SK-N-SH (cell line): ENCODE data around the gene PASK. TPM values are rescaled to one million over a fixed set of nuclear protein-coding genes. Genes with fewer than 3 reads are reported as not detected.

Experiments used
- CTCF ChIA-PET: fragments of 300-600, 350-600 bp; formaldehyde crosslinking; extraction: SDS; loops from one replicate; lab custom pipeline; 2021; lab: Yijun Ruan, JAX
- POLR2A ChIA-PET: fragments of 350-600 bp; sonication (Branson Sonifier 250); formaldehyde crosslinking; extraction: SDS; loops from one replicate; lab custom pipeline; 2020; ENCODE audit warnings: antibody characterized with exemption, inconsistent platforms; lab: Yijun Ruan, JAX
- DNase-seq: peaks from one replicate; pipeline ENCODE4 v3.0.0; 2012
- H2AFZ ChIP-seq: fragments of 200-600 bp; sonication (generic); 2 replicates; pipeline ENCODE4 v1.8.1; 2016; ENCODE audit warnings: antibody characterized with exemption, mild to moderate bottlenecking, low read depth
- H3F3A ChIP-seq: fragments of 200-600 bp; sonication (generic); replicated peaks from 2 replicates; pipeline ENCODE3; 2016; ENCODE audit warnings: antibody characterized with exemption, mild to moderate bottlenecking; ENCODE audit not compliant: insufficient read depth
- H3K27ac ChIP-seq, 2 experiments: fragments of 200-500 bp in 1 of 2; fragments of 200-600 bp in 1 of 2; sonication (Bioruptor generic) in 1 of 2; sonication (generic), shearing (Covaris generic) in 1 of 2; 2 replicates each; pipeline versions ENCODE4 v1.5.1 to v1.6.1; 2014 to 2016; ENCODE audit warnings: low read depth in 2 of 2, inconsistent platforms in 1 of 2, low read length in 1 of 2, mild to moderate bottlenecking in 1 of 2, mixed read lengths in 1 of 2
- H3K27me3 ChIP-seq: fragments of 200-600 bp; sonication (generic), shearing (Covaris generic); 2 replicates; pipeline ENCODE4 v1.6.1; 2016; ENCODE audit warnings: mixed run types; ENCODE audit not compliant: insufficient read depth
- H3K36me3 ChIP-seq, 2 experiments: fragments of 200-500 bp in 1 of 2; fragments of 200-600 bp in 1 of 2; sonication (Bioruptor generic) in 1 of 2; sonication (generic) in 1 of 2; replicated peaks in 1 of 2; 2 replicates each; pipeline versions ENCODE3 to v1.5.1; 2014 to 2016; ENCODE audit warnings: low read length in 1 of 2, mild to moderate bottlenecking in 1 of 2; ENCODE audit not compliant: insufficient read depth in 2 of 2, control insufficient read depth in 1 of 2
- H3K4me1 ChIP-seq, 2 experiments: fragments of 200-500 bp in 1 of 2; fragments of 200-600 bp in 1 of 2; sonication (Bioruptor generic) in 1 of 2; sonication (generic), shearing (Covaris generic) in 1 of 2; 2 replicates each; pipeline versions ENCODE4 v1.5.1 to v1.6.1; 2014 to 2016; ENCODE audit warnings: low read depth in 1 of 2, low read length in 1 of 2, mixed run types in 1 of 2; ENCODE audit not compliant: insufficient read depth in 2 of 2, control insufficient read depth in 1 of 2
- H3K4me2 ChIP-seq: fragments of 200-600 bp; sonication (generic), shearing (Covaris generic); 2 replicates; pipeline ENCODE4 v1.6.1; 2017; ENCODE audit warnings: mixed run types
- H3K4me3 ChIP-seq, 2 experiments: fragments of 200-500 bp in 1 of 2; fragments of 200-600 bp in 1 of 2; sonication (Bioruptor generic) in 1 of 2; sonication (generic), shearing (Covaris generic) in 1 of 2; 2 replicates each; pipeline versions ENCODE4 v1.5.1 to v1.8.1; 2014 to 2016; ENCODE audit warnings: low read depth in 2 of 2, inconsistent platforms in 1 of 2, low read length in 1 of 2, mild to moderate bottlenecking in 1 of 2, mixed read lengths in 1 of 2, moderate library complexity in 1 of 2
- H3K79me2 ChIP-seq: fragments of 200-600 bp; sonication (generic); 2 replicates; pipeline ENCODE4 v1.8.1; 2017; ENCODE audit warnings: mild to moderate bottlenecking; ENCODE audit not compliant: insufficient read depth
- H3K9ac ChIP-seq: fragments of 200-600 bp; sonication (generic); 2 replicates; pipeline ENCODE4 v1.6.1; 2017; ENCODE audit warnings: mixed run types
- H3K9me2 ChIP-seq: fragments of 200-600 bp; sonication (generic); 2 replicates; pipeline ENCODE4 v1.6.1; 2017; ENCODE audit warnings: mixed run types
- H3K9me3 ChIP-seq: fragments of 200-600 bp; sonication (generic); 2 replicates; pipeline ENCODE4 v1.6.1; 2017; ENCODE audit warnings: mixed run types, mild to moderate bottlenecking, moderate library complexity
- H4K20me1 ChIP-seq: fragments of 200-600 bp; sonication (generic); 2 replicates; pipeline ENCODE4 v1.6.1; 2017; ENCODE audit warnings: mild to moderate bottlenecking, mixed run types; ENCODE audit not compliant: insufficient read depth
- CTCF ChIP-seq: fragments of 200-600 bp; sonication (generic); IDR thresholded peaks from 2 replicates; pipeline ENCODE4 v1.6.1; 2017; ENCODE audit warnings: antibody characterized with exemption, mild to moderate bottlenecking, moderate library complexity
- EP300 ChIP-seq, 2 experiments: IDR thresholded peaks; 2 replicates each; pipeline versions ENCODE4 v1.4.0 to v1.6.1; 2012; ENCODE audit warnings: borderline replicate concordance in 1 of 2, low read depth in 1 of 2, low read length in 1 of 2
- EZH2phosphoT487 ChIP-seq: fragments of 200-600 bp; sonication (generic); IDR thresholded peaks from 2 replicates; pipeline ENCODE4 v1.6.1; 2017; ENCODE audit warnings: low read depth, mixed run types, mild to moderate bottlenecking, antibody characterized with exemption, moderate library complexity, borderline replicate concordance
- FOSL2 ChIP-seq: IDR thresholded peaks from 2 replicates; pipeline ENCODE4 v1.4.0; 2012; ENCODE audit warnings: low read depth, mild to moderate bottlenecking, moderate library complexity, borderline replicate concordance
- GATA2 ChIP-seq: sonication (generic); formaldehyde crosslinking; IDR thresholded peaks from 2 replicates; pipeline ENCODE4 v1.5.0; 2020; ENCODE audit warnings: mild to moderate bottlenecking, missing genetic modification reagents
- JUND ChIP-seq: IDR thresholded peaks from 2 replicates; pipeline ENCODE4 v1.4.0; 2012
- MEF2A ChIP-seq: IDR thresholded peaks from 2 replicates; pipeline ENCODE4 v1.4.0; 2012; ENCODE audit warnings: low read depth, borderline replicate concordance
- MXI1 ChIP-seq: IDR thresholded peaks from 2 replicates; pipeline ENCODE4 v1.6.1; 2012; ENCODE audit warnings: mild to moderate bottlenecking, low read depth, low read length, improper control_type of control experiment
- PBX3 ChIP-seq: IDR thresholded peaks from 2 replicates; pipeline ENCODE4; 2012
- POLR2AphosphoS5 ChIP-seq: IDR thresholded peaks from 2 replicates; pipeline ENCODE4 v1.6.1; 2012; ENCODE audit warnings: low read depth, low read length
- REST ChIP-seq: IDR thresholded peaks from 2 replicates; pipeline ENCODE4 v1.6.1; 2012; ENCODE audit warnings: mild to moderate bottlenecking, low read depth, low read length, moderate library complexity
- RXRA ChIP-seq: IDR thresholded peaks from 2 replicates; pipeline ENCODE4 v1.4.0; 2012; ENCODE audit warnings: low read depth, mild to moderate bottlenecking, borderline replicate concordance
- SIN3A ChIP-seq: IDR thresholded peaks from 2 replicates; pipeline ENCODE4 v1.6.1; 2012; ENCODE audit warnings: low read depth, mild to moderate bottlenecking, low read length, moderate library complexity, borderline replicate concordance
- SMC3 ChIP-seq: IDR thresholded peaks from 2 replicates; pipeline ENCODE4 v1.6.1; 2012; ENCODE audit warnings: low read depth, low read length, improper control_type of control experiment
- TAF1 ChIP-seq: IDR thresholded peaks from 2 replicates; pipeline ENCODE4 v1.6.1; 2012; ENCODE audit warnings: low read depth, mild to moderate bottlenecking, low read length, moderate library complexity, borderline replicate concordance
- TEAD4 ChIP-seq: IDR thresholded peaks from 2 replicates; pipeline ENCODE4 v1.4.0; 2012; ENCODE audit warnings: mild to moderate bottlenecking, borderline replicate concordance; ENCODE audit not compliant: insufficient read depth
- ZBTB33 ChIP-seq: IDR thresholded peaks from 2 replicates; pipeline ENCODE4 v1.4.0; 2012; ENCODE audit warnings: low read depth, borderline replicate concordance
- WGBS: methylation state at CpG from one replicate; pipeline ENCODE4 v1.1.6; 2017; ENCODE audit warnings: low lambda C conversion rate; 5-methylcytosine and 5-hydroxymethylcytosine counted together
- polyA plus RNA-seq, 3 experiments: library from polyadenylated mRNA; depleted of rRNA; stranded (reverse); fragments of >200 nt; gene quantifications; 2 replicates each; pipeline ENCODE4 v1.2.3, GENCODE V29; 2012

PASK gene
- polyA plus RNA-seq, 1 of the 3 experiments (the other 2 are of a cell fraction), result 6.3 TPM

DNA sequence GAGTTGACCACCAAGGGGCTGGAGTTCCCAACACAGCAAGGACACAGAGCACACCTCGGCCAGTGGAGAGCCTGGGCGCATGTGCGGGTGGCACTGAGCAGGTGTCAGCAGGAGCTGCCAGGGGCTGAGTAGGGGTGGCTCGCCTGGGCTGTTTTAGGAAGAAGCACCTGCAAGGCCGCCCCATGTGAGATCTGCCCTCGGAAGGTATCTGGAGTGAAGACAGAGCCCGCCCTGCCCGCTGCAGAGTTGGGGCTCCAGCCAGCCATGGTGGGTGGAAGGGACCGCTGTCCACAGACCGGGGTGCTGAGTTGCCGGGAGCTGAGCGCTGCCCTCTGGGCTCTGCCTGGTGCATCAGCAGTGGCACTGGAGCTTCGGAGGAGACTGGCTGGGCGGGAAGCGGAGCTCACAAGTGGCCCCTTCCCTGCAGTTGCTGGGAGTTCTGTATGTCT, 82.4 kb downstream of the PASK start:
- TF ChIP-seq PBX3 (no peak), REST (peak; percentile 93)
- H3K36me3 ChIP-seq, result no peaks in the 10 kb centered on the region
- H3F3A ChIP-seq, result no peaks in the 10 kb centered on the region
- H4K20me1 ChIP-seq, result no peaks in the 10 kb centered on the region
- H3K27ac ChIP-seq, result no peak overlapping the region
- no peaks in the 10 kb centered on the region for H3K79me2 ChIP-seq
- H3K27me3 ChIP-seq, result no peaks in the 10 kb centered on the region
- no peak overlapping the region for H3K9ac ChIP-seq
- no peaks in the 10 kb centered on the region for H3K9me2 ChIP-seq
- no peaks in the 10 kb centered on the region for H3K9me3 ChIP-seq
- H2AFZ ChIP-seq, result no peak overlapping the region
- ChIA-PET CTCF (interaction anchor here (0.9 to 2.8 kb wide), 4 partner anchors 11 to 216 kb away, joined by 3 to 9 read pairs (median 6); no protein-coding TSS in a partner anchor), POLR2A (no interaction called here)
- no peak overlapping the region for H3K4me3 ChIP-seq
- no peaks in the 10 kb centered on the region; a peak in 1 of 4 replicates for H3K4me1 ChIP-seq
- WGBS, result 92% methylated on average over 2 of the region's 15 CpGs
- H3K4me2 ChIP-seq, result no peak overlapping the region
- DNase-seq, result peak; percentile 32

DNA sequence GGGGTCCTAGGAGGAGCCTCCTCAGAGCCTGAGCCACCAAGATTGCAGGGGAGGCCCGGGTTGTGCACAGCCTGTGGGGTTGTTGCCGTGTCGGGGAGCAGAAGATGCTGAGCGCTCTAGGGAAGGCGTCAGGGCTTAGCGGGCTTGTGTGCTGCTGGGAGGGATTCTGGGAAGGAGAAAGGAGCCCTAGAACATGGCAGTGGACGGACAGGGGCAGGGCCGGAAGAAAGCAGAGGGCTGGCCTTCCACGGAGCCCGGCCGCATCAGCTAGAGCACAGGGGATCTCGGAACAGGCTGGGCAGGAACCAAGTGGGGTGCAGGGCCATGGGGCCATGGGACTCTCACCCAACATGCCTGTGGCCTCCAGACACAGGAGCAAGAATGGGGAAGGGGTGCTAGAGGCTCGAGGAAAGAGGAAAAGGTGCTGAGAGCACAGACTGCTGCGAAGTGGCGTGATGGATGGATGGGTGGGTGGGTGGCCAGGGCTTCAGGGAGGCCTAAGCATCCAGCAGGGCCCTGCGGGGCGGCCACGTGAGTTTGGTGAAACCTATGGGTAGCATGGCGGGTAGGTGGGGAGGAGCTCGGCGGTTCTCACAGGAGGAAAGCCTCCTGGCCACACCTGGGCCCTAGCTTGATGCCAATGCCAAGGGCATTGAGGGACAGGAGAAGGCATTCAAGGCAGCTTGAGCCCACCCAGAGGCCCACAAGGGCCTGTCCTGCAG, 82.9 kb downstream of the PASK start:
- no peak overlapping the region for H3K9ac ChIP-seq
- no peak overlapping the region for H2AFZ ChIP-seq
- H3K4me3 ChIP-seq, result no peak overlapping the region
- no peak for DNase-seq
- H3K4me2 ChIP-seq, result no peak overlapping the region
- no peak overlapping the region for H3K27ac ChIP-seq
- H3K79me2 ChIP-seq, result no peaks in the 10 kb centered on the region
- no peaks in the 10 kb centered on the region for H4K20me1 ChIP-seq
- no peaks in the 10 kb centered on the region for H3K27me3 ChIP-seq
- no peaks in the 10 kb centered on the region for H3K9me3 ChIP-seq
- 72% methylated on average over 19 of the region's 21 CpGs for WGBS
- H3K36me3 ChIP-seq, result no peaks in the 10 kb centered on the region
- CTCF ChIA-PET, result interaction anchor here (0.9 to 1.8 kb wide), 4 partner anchors 12 to 152 kb away, joined by 3 to 7 read pairs (median 5); no protein-coding TSS in a partner anchor
- POLR2A ChIA-PET, result no interaction called here
- H3F3A ChIP-seq, result no peaks in the 10 kb centered on the region
- H3K4me1 ChIP-seq, result no peaks in the 10 kb centered on the region; a peak in 1 of 4 replicates
- H3K9me2 ChIP-seq, result no peaks in the 10 kb centered on the region
- TF ChIP-seq POLR2AphosphoS5, result no peak
- no peak for TF ChIP-seq ZBTB33
- TF ChIP-seq TEAD4, result no peak
- TF ChIP-seq MEF2A, result no peak
- TF ChIP-seq EP300 (IDR thresholded peaks at IDR 0.05; ENCODE audit: borderline replicate concordance in 1 of 2, low read depth in 1 of 2, low read length in 1 of 2), result no peak
- TF ChIP-seq JUND, result no peak
- TF ChIP-seq MXI1, result no peak
- TF ChIP-seq FOSL2, result no peak
- TF ChIP-seq RXRA, result no peak
- no peak for TF ChIP-seq GATA2 (CRISPR knock-in tag)
- no peak for TF ChIP-seq SIN3A
- TF ChIP-seq SMC3, result no peak
- TF ChIP-seq CTCF, result no peak
- TF ChIP-seq EZH2phosphoT487, result no peak
- TF ChIP-seq TAF1, result no peak
